Measurements from ENCODE around the gene DACT3. TPM values are rescaled to one million over a fixed set of nuclear protein-coding genes. Genes with fewer than 3 reads are reported as not detected.

Gene DACT3
- total RNA-seq, 1 experiment from 2014 or later = 0.75 TPM

DNA sequence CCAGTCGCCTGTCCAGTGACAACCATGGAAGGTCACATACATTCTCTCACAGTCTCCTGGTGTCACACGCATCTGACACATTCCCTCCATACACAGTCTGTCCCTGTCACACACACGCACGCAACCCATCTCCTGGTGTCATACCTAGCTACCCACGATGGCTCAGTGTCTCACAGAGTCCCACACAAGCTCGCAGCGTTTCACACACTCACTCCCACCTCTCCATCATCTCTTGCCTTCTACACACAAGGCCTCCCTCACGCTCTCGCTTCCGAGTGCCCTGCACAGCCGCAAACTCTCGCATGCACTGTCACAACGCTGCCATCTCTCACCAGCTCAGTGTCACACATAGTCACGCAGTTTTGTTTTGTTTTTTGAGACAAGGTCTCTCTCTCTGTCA is 23.8 kb downstream of the DACT3 start:
- intact Hi-C loops (cut with micrococcal nuclease; ENCODE audit: unreplicated experiment) = no loop called here

DNA sequence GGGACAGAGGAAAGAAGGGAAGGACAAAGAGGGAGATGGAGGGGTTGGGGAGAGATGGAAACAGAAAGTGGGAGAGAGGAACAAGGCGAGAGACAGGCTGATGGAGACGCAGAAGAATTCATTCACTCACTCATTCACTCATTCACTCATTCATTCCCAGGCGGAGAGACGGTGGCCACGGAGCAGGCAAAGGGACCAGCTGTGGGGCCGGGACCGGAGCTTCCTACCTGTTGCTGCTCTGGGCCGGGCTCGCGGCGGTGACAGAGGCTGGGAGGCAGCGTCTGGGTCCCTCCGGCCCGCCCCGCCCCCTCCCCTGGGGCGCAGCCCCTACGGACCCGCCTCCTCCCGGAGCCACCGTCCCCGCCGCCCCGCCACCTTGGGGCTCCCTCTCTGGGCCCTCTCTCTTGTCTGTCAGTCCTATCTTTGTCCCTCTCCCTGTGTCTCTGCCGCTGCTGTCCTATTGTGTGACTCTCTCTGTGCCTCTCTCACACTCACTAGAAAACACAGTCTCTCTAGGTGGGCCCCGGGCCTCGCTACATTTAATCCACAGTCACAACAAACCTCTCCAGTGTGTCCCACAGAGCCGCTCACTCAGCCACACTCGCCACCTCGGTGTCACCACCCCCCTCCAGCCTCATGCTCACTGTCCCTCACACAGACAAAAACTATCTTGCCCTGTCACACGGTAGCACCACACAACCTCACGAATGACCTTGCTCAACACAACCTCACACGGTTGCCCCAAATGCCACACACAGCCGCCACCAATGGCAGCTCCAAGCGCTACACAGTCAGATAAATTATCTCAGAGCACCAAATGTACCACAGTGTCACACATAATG is 24.8 kb downstream of the DACT3 start, which contains the start of gene GNG8:
Gene GNG8, minus strand, starts transcription at position 283 of the 842 bp plus-strand sequence. CDS start 1,520 bp downstream, outside the sequence.
- intact Hi-C loops (cut with micrococcal nuclease; ENCODE audit: unreplicated experiment) = no loop called here
- ChIA-PET CTCF (interaction anchor here (1.0 to 1.6 kb wide), 2 partner anchors 19 to 25 kb away, joined by 3 to 7 read pairs; partner anchors contain the start of gene DACT3), POLR2A (no interaction called here)
- peak in 1 of 2 experiments; percentile 38 for DNase-seq
- Mint-ChIP-seq H3K4me1 (ENCODE audit: low read depth, unreplicated experiment) (peaks cover 8% of the 10 kb centered on the region), H3K9me3 (ENCODE audit: unreplicated experiment) (no peaks in the 10 kb centered on the region), H3K27me3 (ENCODE audit: insufficient read depth, unreplicated experiment) (peaks cover 16% of the 10 kb centered on the region), H3K27ac (ENCODE audit: unreplicated experiment) (no peak within 1 kb of the TSS), H3K36me3 (ENCODE audit: insufficient read depth, unreplicated experiment) (no peaks in the 10 kb centered on the region), H3K4me3 (ENCODE audit: unreplicated experiment) (peak within 1 kb of the TSS; percentile 13)
- peaks cover 14% of the 10 kb centered on the region for H3K4me1 ChIP-seq
- TF ChIP-seq, protein P1, sequence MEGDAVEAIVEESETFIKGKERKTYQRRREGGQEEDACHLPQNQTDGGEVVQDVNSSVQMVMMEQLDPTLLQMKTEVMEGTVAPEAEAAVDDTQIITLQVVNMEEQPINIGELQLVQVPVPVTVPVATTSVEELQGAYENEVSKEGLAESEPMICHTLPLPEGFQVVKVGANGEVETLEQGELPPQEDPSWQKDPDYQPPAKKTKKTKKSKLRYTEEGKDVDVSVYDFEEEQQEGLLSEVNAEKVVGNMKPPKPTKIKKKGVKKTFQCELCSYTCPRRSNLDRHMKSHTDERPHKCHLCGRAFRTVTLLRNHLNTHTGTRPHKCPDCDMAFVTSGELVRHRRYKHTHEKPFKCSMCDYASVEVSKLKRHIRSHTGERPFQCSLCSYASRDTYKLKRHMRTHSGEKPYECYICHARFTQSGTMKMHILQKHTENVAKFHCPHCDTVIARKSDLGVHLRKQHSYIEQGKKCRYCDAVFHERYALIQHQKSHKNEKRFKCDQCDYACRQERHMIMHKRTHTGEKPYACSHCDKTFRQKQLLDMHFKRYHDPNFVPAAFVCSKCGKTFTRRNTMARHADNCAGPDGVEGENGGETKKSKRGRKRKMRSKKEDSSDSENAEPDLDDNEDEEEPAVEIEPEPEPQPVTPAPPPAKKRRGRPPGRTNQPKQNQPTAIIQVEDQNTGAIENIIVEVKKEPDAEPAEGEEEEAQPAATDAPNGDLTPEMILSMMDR (IDR thresholded peaks at IDR 0.05; ENCODE audit: insufficient read depth in 1 of 2, low read depth in 1 of 2, low read length in 1 of 2, severe bottlenecking in 1 of 2, unreplicated experiment in 1 of 2) = no peak
- H3K36me3 ChIP-seq (ENCODE audit: control insufficient read depth, insufficient read depth, low read length) = no peaks in the 10 kb centered on the region
- H3K9me3 ChIP-seq = no peaks in the 10 kb centered on the region
- no TSS peak for BruUV-seq (replicated peaks)
- H3K27me3 ChIP-seq (replicated peaks; ENCODE audit: control insufficient read depth, insufficient read depth, low read length) = no peaks in the 10 kb centered on the region; the same call in 1 of the 2 replicates
- H3K4me3 ChIP-seq (ENCODE audit: low read depth, low read length) = no peak within 1 kb of the TSS

More for the DNA sequence above, 23.8 kb downstream of the DACT3 start:
- H3K36me3 Mint-ChIP-seq (ENCODE audit: insufficient read depth, unreplicated experiment) = no peaks in the 10 kb centered on the region
- H3K4me3 Mint-ChIP-seq (ENCODE audit: unreplicated experiment) = no peak overlapping the region
- peaks cover 8% of the 10 kb centered on the region for H3K4me1 Mint-ChIP-seq (ENCODE audit: low read depth, unreplicated experiment)
- no peaks in the 10 kb centered on the region for H3K9me3 Mint-ChIP-seq (ENCODE audit: unreplicated experiment)
- Histone ChIP-seq H3K4me3 (ENCODE audit: low read depth, low read length) (no peak overlapping the region), H3K9me3 (no peaks in the 10 kb centered on the region), H3K4me1 (peaks cover 14% of the 10 kb centered on the region), H3K27me3 (replicated peaks; ENCODE audit: control insufficient read depth, insufficient read depth, low read length) (no peaks in the 10 kb centered on the region; the same call in 1 of the 2 replicates), H3K36me3 (ENCODE audit: control insufficient read depth, insufficient read depth, low read length) (no peaks in the 10 kb centered on the region)
- ChIA-PET CTCF (interaction anchor here (0.5 to 1.2 kb wide), 4 partner anchors 23 to 1704 kb away, joined by 3 to 6 read pairs (median 4); partner anchors contain the start of gene DACT3), POLR2A (no interaction called here)
- peaks cover 16% of the 10 kb centered on the region for H3K27me3 Mint-ChIP-seq (ENCODE audit: insufficient read depth, unreplicated experiment)
- TF ChIP-seq, protein P1 (IDR thresholded peaks at IDR 0.05; ENCODE audit: insufficient read depth in 1 of 2, low read depth in 1 of 2, low read length in 1 of 2, severe bottlenecking in 1 of 2, unreplicated experiment in 1 of 2) = no peak
- H3K27ac Mint-ChIP-seq (ENCODE audit: unreplicated experiment) = no peak overlapping the region
- no TSS peak for BruUV-seq (replicated peaks)
- DNase-seq = no peak

DNA sequence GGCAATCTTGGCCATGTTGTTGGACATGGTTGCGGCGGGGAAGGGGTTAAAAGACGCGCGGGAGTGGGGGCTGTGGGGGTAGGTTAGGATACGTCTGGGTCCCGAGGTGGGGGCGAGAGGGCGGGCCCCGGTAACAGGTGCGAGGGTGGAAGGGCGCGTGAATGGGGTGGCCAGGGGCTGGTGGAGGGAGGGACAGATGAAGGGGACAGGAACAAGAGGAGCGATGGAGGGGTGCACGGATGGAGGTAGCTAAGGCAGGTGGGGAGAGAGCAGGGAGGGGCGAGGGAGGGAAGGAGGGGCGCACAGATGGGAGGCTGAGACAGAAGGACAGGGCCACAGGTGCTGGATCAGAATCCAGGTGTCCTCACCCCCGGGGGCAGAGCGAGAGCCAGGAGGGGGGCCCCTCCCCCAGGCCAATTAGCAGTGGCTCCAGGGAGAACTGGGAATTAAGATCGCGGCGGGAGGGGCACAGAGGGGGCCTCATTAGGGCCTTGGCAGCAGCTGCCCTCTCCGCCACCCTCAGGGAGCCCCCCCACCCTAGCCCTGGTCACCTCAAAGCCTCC is 26.2 kb downstream of the DACT3 start:
- H3K27ac Mint-ChIP-seq (ENCODE audit: unreplicated experiment) = no peak overlapping the region
- H3K9me3 ChIP-seq = no peaks in the 10 kb centered on the region
- no peaks in the 10 kb centered on the region; the same call in 1 of the 2 replicates for H3K27me3 ChIP-seq (replicated peaks; ENCODE audit: control insufficient read depth, insufficient read depth, low read length)
- peak overlapping the region; percentile 32 for H3K4me3 ChIP-seq (ENCODE audit: low read depth, low read length)
- CTCF ChIA-PET = interaction anchor here (0.6 to 1.9 kb wide), 4 partner anchors 18 to 1431 kb away, joined by 3 to 11 read pairs (median 4); no protein-coding TSS in a partner anchor
- peaks cover 8% of the 10 kb centered on the region for H3K4me1 Mint-ChIP-seq (ENCODE audit: low read depth, unreplicated experiment)
- no TSS peak for BruUV-seq (replicated peaks)
- intact Hi-C loops (cut with micrococcal nuclease; ENCODE audit: unreplicated experiment) = loop anchor here (1.0 kb wide), 2 partner anchors 27 to 31 kb away; partner anchors contain the start of gene DACT3
- no peaks in the 10 kb centered on the region for H3K9me3 Mint-ChIP-seq (ENCODE audit: unreplicated experiment)
- TF ChIP-seq, protein P1 (IDR thresholded peaks at IDR 0.05; ENCODE audit: insufficient read depth in 1 of 2, low read depth in 1 of 2, low read length in 1 of 2, severe bottlenecking in 1 of 2, unreplicated experiment in 1 of 2) = no peak
- H3K36me3 ChIP-seq (ENCODE audit: control insufficient read depth, insufficient read depth, low read length) = no peaks in the 10 kb centered on the region
- POLR2A ChIA-PET = no interaction called here
- H3K27me3 Mint-ChIP-seq (ENCODE audit: insufficient read depth, unreplicated experiment) = peaks cover 12% of the 10 kb centered on the region
- H3K36me3 Mint-ChIP-seq (ENCODE audit: insufficient read depth, unreplicated experiment) = no peaks in the 10 kb centered on the region
- H3K4me3 Mint-ChIP-seq (ENCODE audit: unreplicated experiment) = peak overlapping the region; percentile 66
- peaks cover 14% of the 10 kb centered on the region for H3K4me1 ChIP-seq
- no peak for DNase-seq

Data from Caco-2 (cell line).